Neutrophil (primary cell): ENCODE measurements around the gene SHC4.
A peak's percentile ranks its signal among the peaks of the same experiment; 100 is the strongest.

Experiments
- H3K27ac ChIP-seq: fragments of 200-600 bp; sonication (generic); 2 replicates; pipeline ENCODE4 v1.5.1; 2016; ENCODE audit warnings: mild to moderate bottlenecking, moderate library complexity
- H3K27me3 ChIP-seq: fragments of 200-600 bp; sonication (generic); 2 replicates; pipeline ENCODE4 v1.6.0; 2016; ENCODE audit warnings: mild to moderate bottlenecking
- H3K36me3 ChIP-seq: fragments of 200-600 bp; sonication (generic); 2 replicates; pipeline ENCODE4 v1.5.1; 2017
- H3K4me1 ChIP-seq, 2 experiments: fragments of 200-600 bp in 1 of 2; sonication (generic) in 1 of 2; 1 replicate in 1 of 2; 2 replicates in 1 of 2; pipeline versions ENCODE4 v1.5.1 to v1.6.1; 2013 to 2016; ENCODE audit warnings: low read depth in 1 of 2, low read length in 1 of 2, mild to moderate bottlenecking in 1 of 2, moderate library complexity in 1 of 2; ENCODE audit not compliant: control insufficient read depth in 1 of 2, insufficient read depth in 1 of 2
- H3K4me3 ChIP-seq, 2 experiments: fragments of 200-600 bp in 1 of 2; sonication (generic) in 1 of 2; 1 replicate in 1 of 2; 2 replicates in 1 of 2; pipeline ENCODE4 v1.5.1; 2013 to 2016; ENCODE audit warnings: low read depth in 1 of 2, low read length in 1 of 2, mild to moderate bottlenecking in 1 of 2, moderate library complexity in 1 of 2
- H3K9me3 ChIP-seq: fragments of 200-600 bp; sonication (generic); 2 replicates; pipeline ENCODE4 v1.5.1; 2016
- TF ChIP-seq, protein P1 (sequence below): fragments of 200-600 bp; sonication (generic); IDR thresholded peaks from 2 replicates; pipeline ENCODE4 v1.5.1; 2016; ENCODE audit warnings: antibody characterized with exemption

Gene SHC4

GRCh38 chr15:48966595-48967301 is 3.0 kb upstream of the SHC4 start:
- H3K27me3 ChIP-seq: peaks cover 54% of the 10 kb centered on the region
- H3K27ac ChIP-seq: no peak overlapping the region
- TF ChIP-seq, protein P1, sequence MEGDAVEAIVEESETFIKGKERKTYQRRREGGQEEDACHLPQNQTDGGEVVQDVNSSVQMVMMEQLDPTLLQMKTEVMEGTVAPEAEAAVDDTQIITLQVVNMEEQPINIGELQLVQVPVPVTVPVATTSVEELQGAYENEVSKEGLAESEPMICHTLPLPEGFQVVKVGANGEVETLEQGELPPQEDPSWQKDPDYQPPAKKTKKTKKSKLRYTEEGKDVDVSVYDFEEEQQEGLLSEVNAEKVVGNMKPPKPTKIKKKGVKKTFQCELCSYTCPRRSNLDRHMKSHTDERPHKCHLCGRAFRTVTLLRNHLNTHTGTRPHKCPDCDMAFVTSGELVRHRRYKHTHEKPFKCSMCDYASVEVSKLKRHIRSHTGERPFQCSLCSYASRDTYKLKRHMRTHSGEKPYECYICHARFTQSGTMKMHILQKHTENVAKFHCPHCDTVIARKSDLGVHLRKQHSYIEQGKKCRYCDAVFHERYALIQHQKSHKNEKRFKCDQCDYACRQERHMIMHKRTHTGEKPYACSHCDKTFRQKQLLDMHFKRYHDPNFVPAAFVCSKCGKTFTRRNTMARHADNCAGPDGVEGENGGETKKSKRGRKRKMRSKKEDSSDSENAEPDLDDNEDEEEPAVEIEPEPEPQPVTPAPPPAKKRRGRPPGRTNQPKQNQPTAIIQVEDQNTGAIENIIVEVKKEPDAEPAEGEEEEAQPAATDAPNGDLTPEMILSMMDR: no peak
- no peaks in the 10 kb centered on the region for H3K36me3 ChIP-seq
- no peaks in the 10 kb centered on the region for H3K9me3 ChIP-seq
- peaks cover 18 to 26% of the 10 kb centered on the region in 2 experiments for H3K4me1 ChIP-seq
- no peak overlapping the region for H3K4me3 ChIP-seq

DNA sequence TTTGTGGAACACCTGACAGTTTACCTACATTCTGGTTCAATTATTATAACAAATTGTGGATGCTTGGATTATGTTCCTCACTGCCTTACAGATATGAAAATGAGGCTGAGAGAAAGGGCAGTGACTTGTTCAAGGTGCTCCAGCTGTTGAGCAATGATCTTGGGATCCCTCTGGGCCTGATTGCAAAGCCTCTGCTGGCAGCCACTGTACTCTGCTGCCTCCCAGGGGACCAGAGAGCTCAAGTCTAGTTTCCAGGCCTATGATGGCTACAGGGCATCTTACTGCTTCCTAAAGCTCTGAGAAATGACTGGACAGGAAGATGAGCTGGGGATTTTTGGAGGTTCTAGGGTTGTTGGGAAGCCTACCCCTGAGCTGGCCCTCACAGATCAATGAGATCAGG is 2.3 kb upstream of the SHC4 start:
- peaks cover 59% of the 10 kb centered on the region for H3K27me3 ChIP-seq
- TF ChIP-seq, protein P1: no peak
- no peak overlapping the region for H3K27ac ChIP-seq
- no peak overlapping the region for H3K4me3 ChIP-seq
- H3K4me1 ChIP-seq: peaks cover 18 to 26% of the 10 kb centered on the region in 2 experiments
- no peaks in the 10 kb centered on the region for H3K9me3 ChIP-seq
- H3K36me3 ChIP-seq: no peaks in the 10 kb centered on the region

- Histone ChIP-seq H3K9me3 (no peaks in the 10 kb centered on the region), H3K36me3 (no peaks in the 10 kb centered on the region), H3K4me1 (peaks cover 18 to 26% of the 10 kb centered on the region in 2 experiments), H3K27ac (no peak overlapping the region), H3K27me3 (peaks cover 65% of the 10 kb centered on the region), H3K4me3 (no peak overlapping the region)
- TF ChIP-seq, protein P1: no peak
Observed at GRCh38 chr15:48964898-48965297, 1.2 kb upstream of the SHC4 start.

GRCh38 chr15:48962662-48963523 is 826 bp downstream of the SHC4 start:
- Histone ChIP-seq H3K36me3 (no peaks in the 10 kb centered on the region), H3K27ac (no peak overlapping the region)

GRCh38 chr15:48955967-48956366 is 7.8 kb downstream of the SHC4 start:
- Histone ChIP-seq H3K27me3 (peaks cover 26% of the 10 kb centered on the region), H3K27ac (no peak overlapping the region), H3K36me3 (no peaks in the 10 kb centered on the region), H3K4me3 (no peak overlapping the region), H3K4me1 (no peaks in the 10 kb centered on the region), H3K9me3 (no peaks in the 10 kb centered on the region)
- TF ChIP-seq, protein P1: no peak

More at GRCh38 chr15:48962662-48963523, 826 bp downstream of the SHC4 start:
- H3K9me3 ChIP-seq: no peaks in the 10 kb centered on the region
- TF ChIP-seq, protein P1: no peak
- H3K4me3 ChIP-seq: peak overlapping the region; percentile 30 to 47
- H3K27me3 ChIP-seq: peaks cover 85% of the 10 kb centered on the region
- peaks cover 18 to 26% of the 10 kb centered on the region in 2 experiments for H3K4me1 ChIP-seq
